ENCODE results near the gene OLFML2B. TPM values are rescaled to one million over a fixed set of nuclear protein-coding genes. Genes with fewer than 3 reads are reported as not detected.

OLFML2B gene
- total RNA-seq, 1 experiment from 2014 or later = not detected

GRCh38 chr1:161986328-161986727 is 37.3 kb downstream of the OLFML2B start:
- BruUV-seq (replicated peaks) = no TSS peak
- intact Hi-C loops (cut with micrococcal nuclease) = no loop called here
- Mint-ChIP-seq H3K4me1 (ENCODE audit: insufficient read depth, unreplicated experiment) (no peaks in the 10 kb centered on the region), H3K27me3 (ENCODE audit: insufficient read depth, unreplicated experiment) (peaks cover 38% of the 10 kb centered on the region), H3K36me3 (ENCODE audit: insufficient read depth, unreplicated experiment) (peaks cover 5% of the 10 kb centered on the region), H3K9me3 (ENCODE audit: unreplicated experiment) (no peaks in the 10 kb centered on the region), H3K27ac (ENCODE audit: low read depth, unreplicated experiment) (no peak overlapping the region), H3K4me3 (ENCODE audit: unreplicated experiment) (no peak overlapping the region)
- ChIA-PET CTCF (interaction anchor here (0.7 kb wide), 1 partner anchor 15 kb away, joined by 3 read pairs; no protein-coding TSS in a partner anchor), POLR2A (no interaction called here)
- TF ChIP-seq, protein P1, sequence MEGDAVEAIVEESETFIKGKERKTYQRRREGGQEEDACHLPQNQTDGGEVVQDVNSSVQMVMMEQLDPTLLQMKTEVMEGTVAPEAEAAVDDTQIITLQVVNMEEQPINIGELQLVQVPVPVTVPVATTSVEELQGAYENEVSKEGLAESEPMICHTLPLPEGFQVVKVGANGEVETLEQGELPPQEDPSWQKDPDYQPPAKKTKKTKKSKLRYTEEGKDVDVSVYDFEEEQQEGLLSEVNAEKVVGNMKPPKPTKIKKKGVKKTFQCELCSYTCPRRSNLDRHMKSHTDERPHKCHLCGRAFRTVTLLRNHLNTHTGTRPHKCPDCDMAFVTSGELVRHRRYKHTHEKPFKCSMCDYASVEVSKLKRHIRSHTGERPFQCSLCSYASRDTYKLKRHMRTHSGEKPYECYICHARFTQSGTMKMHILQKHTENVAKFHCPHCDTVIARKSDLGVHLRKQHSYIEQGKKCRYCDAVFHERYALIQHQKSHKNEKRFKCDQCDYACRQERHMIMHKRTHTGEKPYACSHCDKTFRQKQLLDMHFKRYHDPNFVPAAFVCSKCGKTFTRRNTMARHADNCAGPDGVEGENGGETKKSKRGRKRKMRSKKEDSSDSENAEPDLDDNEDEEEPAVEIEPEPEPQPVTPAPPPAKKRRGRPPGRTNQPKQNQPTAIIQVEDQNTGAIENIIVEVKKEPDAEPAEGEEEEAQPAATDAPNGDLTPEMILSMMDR (IDR thresholded peaks at IDR 0.05; ENCODE audit: unreplicated experiment) = no peak
- no peak for DNase-seq (ENCODE audit: unreplicated experiment)

DNA sequence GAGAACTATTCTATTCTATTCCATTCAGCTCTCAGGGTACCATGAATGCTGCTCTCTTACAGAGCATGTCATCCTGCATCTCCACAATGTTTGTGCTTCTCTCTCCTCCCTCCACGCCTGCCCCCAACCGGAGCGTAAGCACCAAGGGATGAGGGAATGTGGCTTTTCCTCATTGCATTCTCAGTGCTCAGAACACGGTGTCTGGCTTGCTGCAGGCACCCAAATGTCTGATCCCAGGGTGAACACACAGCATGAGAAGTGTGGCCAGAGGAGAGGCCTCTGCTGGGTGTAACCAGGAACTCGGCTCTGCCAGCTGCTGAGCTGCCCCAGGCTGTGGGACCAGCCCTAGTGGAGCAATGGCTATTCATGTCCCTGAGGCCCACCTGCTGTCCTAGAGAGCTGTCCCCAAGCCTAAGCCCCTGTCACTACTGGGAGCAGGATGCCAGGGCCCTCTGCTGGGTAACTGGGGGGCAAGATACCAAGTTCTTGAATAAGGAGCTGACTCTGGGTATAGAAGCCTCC is 38.3 kb downstream of the OLFML2B start:
- Mint-ChIP-seq H3K4me3 (ENCODE audit: unreplicated experiment) (no peak overlapping the region), H3K27ac (ENCODE audit: low read depth, unreplicated experiment) (no peak overlapping the region), H3K9me3 (ENCODE audit: unreplicated experiment) (no peaks in the 10 kb centered on the region), H3K4me1 (ENCODE audit: insufficient read depth, unreplicated experiment) (no peaks in the 10 kb centered on the region), H3K36me3 (ENCODE audit: insufficient read depth, unreplicated experiment) (peaks cover 6% of the 10 kb centered on the region), H3K27me3 (ENCODE audit: insufficient read depth, unreplicated experiment) (peaks cover 43% of the 10 kb centered on the region)
- TF ChIP-seq, protein P1 (IDR thresholded peaks at IDR 0.05; ENCODE audit: unreplicated experiment) = no peak
- ChIA-PET POLR2A (no interaction called here), CTCF (interaction anchor here (0.8 kb wide), 2 partner anchors 13 to 29 kb away, joined by 3 to 4 read pairs; no protein-coding TSS in a partner anchor)
- DNase-seq (ENCODE audit: unreplicated experiment) = no peak
- intact Hi-C loops (cut with micrococcal nuclease) = no loop called here
- BruUV-seq (replicated peaks) = no TSS peak

DNA sequence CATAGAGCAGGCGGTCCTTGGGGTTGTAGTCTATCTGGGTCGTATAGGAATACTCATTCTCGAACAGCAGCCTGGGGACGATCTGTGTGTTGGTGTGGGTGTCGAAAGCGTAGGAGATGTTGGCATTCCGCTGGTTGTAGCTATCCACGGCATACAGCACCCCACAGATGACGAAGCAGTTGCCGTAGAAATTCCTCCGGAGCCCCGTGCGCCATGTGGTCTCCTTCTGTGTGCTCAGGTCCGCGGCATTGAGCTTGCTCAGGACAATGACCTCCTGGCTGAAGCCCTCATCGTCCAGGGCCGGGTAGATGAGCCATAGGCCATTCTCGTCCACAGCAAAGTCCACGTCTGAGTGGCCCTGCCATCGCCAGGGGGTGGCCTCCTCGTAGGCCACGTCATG is 39.9 kb downstream of the OLFML2B start:
- H3K9me3 Mint-ChIP-seq (ENCODE audit: unreplicated experiment) = no peaks in the 10 kb centered on the region
- no peak overlapping the region for H3K27ac Mint-ChIP-seq (ENCODE audit: low read depth, unreplicated experiment)
- TF ChIP-seq, protein P1 (IDR thresholded peaks at IDR 0.05; ENCODE audit: unreplicated experiment) = no peak
- CTCF ChIA-PET = interaction anchor here (0.6 to 1.3 kb wide), 2 partner anchors 40 to 199 kb away, joined by 3 read pairs; partner anchors contain the start of gene OLFML2B
- no peak overlapping the region for H3K4me3 Mint-ChIP-seq (ENCODE audit: unreplicated experiment)
- no TSS peak for BruUV-seq (replicated peaks)
- peaks cover 6% of the 10 kb centered on the region for H3K36me3 Mint-ChIP-seq (ENCODE audit: insufficient read depth, unreplicated experiment)
- POLR2A ChIA-PET = no interaction called here
- intact Hi-C loops (cut with micrococcal nuclease) = no loop called here
- H3K27me3 Mint-ChIP-seq (ENCODE audit: insufficient read depth, unreplicated experiment) = peaks cover 45% of the 10 kb centered on the region
- H3K4me1 Mint-ChIP-seq (ENCODE audit: insufficient read depth, unreplicated experiment) = no peaks in the 10 kb centered on the region
- DNase-seq (ENCODE audit: unreplicated experiment) = no peak

GRCh38 chr1:161982917-161983316 is 40.8 kb downstream of the OLFML2B start:
- ChIA-PET CTCF (interaction anchor here (0.6 to 2.0 kb wide), 6 partner anchors 18 to 198 kb away, joined by 3 to 9 read pairs (median 3); partner anchors contain the start of gene OLFML2B), POLR2A (no interaction called here)
- BruUV-seq (replicated peaks) = no TSS peak
- intact Hi-C loops (cut with micrococcal nuclease) = no loop called here
- no peak overlapping the region for H3K27ac Mint-ChIP-seq (ENCODE audit: low read depth, unreplicated experiment)
- peaks cover 40% of the 10 kb centered on the region for H3K27me3 Mint-ChIP-seq (ENCODE audit: insufficient read depth, unreplicated experiment)
- TF ChIP-seq, protein P1 (IDR thresholded peaks at IDR 0.05; ENCODE audit: unreplicated experiment) = no peak
- no peaks in the 10 kb centered on the region for H3K4me1 Mint-ChIP-seq (ENCODE audit: insufficient read depth, unreplicated experiment)
- peaks cover 6% of the 10 kb centered on the region for H3K36me3 Mint-ChIP-seq (ENCODE audit: insufficient read depth, unreplicated experiment)
- DNase-seq (ENCODE audit: unreplicated experiment) = no peak
- H3K4me3 Mint-ChIP-seq (ENCODE audit: unreplicated experiment) = no peak overlapping the region
- H3K9me3 Mint-ChIP-seq (ENCODE audit: unreplicated experiment) = no peaks in the 10 kb centered on the region
